ACC112 (cell line): ENCODE results near the gene PLEKHN1.
A peak's percentile ranks its signal among the peaks of the same experiment; 100 is the strongest.
"Not testable (repeated sequence)": the region's sequence is repeated elsewhere in the genome, so short reads cannot be mapped to it uniquely, and the experiment has no call there.

Experiments
- H2AFZ ChIP-seq: fragments of 200-600 bp; sonication (generic); one replicate; pipeline ENCODE4 v1.6.0; 2017; ENCODE audit warnings: antibody characterized with exemption, low read length; ENCODE audit not compliant: unreplicated experiment
- H3K27ac ChIP-seq: fragments of 200-600 bp; sonication (generic); 2 replicates; pipeline ENCODE4 v1.5.1; 2014; ENCODE audit warnings: low read depth, mild to moderate bottlenecking, antibody characterized with exemption, low read length, moderate library complexity
- H3K27me3 ChIP-seq: fragments of 200-600 bp; sonication (generic); 2 replicates; pipeline ENCODE4 v1.6.1; 2014; ENCODE audit warnings: mild to moderate bottlenecking, antibody characterized with exemption, low read length, moderate library complexity, mixed read lengths; ENCODE audit not compliant: insufficient read depth
- H3K36me3 ChIP-seq: fragments of 200-600 bp; sonication (generic); 2 replicates; pipeline ENCODE4 v1.6.1; 2016; ENCODE audit warnings: mild to moderate bottlenecking, antibody characterized with exemption, low read length, moderate library complexity, mixed read lengths; ENCODE audit not compliant: insufficient read depth
- H3K4me1 ChIP-seq: fragments of 200-600 bp; sonication (generic); one replicate; pipeline ENCODE4 v1.6.1; 2016; ENCODE audit warnings: low read length, mixed read lengths; ENCODE audit not compliant: insufficient read depth, unreplicated experiment, control insufficient read depth
- H3K4me3 ChIP-seq: fragments of 200-600 bp; sonication (generic); 2 replicates; pipeline ENCODE4 v1.5.1; 2014; ENCODE audit warnings: mild to moderate bottlenecking, low read depth, low read length
- H3K79me2 ChIP-seq: fragments of 200-600 bp; sonication (generic); one replicate; pipeline ENCODE4 v1.6.0; 2016; ENCODE audit warnings: low read length; ENCODE audit not compliant: control insufficient read depth, unreplicated experiment, insufficient read depth

Gene PLEKHN1

DNA sequence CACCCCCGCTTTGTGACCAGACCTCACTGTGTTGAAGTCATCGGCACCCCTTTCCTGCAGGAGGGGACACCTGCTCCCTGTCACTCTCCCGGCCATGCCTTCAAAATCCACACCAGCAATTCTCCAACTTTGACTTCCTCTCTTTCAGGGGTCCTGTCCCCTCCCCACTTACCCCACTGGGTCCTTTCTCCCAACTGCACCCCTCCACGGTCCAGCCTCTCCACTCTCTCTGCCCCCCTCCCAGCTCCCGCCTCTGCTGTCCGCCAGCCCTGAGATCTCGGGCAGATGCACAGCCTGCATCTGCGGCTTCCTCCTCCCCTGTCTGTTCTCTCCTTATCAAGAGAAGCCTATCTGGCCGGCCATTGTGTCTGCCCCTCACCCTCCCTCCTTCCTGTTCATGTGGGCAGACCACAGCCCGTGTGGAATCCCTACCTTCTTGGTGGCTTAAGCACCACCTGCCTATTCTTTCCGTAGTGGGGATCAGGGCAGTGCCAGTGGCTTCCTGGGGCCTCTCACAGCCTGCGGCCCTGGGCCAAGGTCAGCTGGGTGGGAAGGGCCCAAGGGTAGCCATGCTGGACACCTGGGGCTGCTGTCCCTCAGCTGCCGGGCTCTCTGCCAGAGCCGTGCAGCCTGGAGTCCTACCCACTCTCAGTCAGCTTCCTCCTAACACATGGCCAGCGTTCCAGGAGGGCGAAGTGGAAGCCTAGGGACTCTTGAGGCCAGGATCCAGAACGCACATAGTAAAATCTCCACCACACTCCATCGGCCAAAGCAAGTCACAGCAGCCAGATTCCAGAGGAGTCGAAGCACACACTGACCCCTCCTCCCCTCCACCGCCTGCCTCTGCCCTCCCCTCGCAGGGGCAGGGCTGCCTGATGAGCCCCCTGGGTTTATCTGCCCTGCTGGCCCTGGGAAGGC lies 38.8 kb downstream of the PLEKHN1 start:
- Histone ChIP-seq H3K27me3 (no peaks in the 10 kb centered on the region), H2AFZ (no peak overlapping the region), H3K36me3 (no peaks in the 10 kb centered on the region), H3K79me2 (no peaks in the 10 kb centered on the region), H3K27ac (no peak overlapping the region; the same call in 1 of the 2 replicates), H3K4me1 (peaks cover 13% of the 10 kb centered on the region), H3K4me3 (no peak overlapping the region)

DNA sequence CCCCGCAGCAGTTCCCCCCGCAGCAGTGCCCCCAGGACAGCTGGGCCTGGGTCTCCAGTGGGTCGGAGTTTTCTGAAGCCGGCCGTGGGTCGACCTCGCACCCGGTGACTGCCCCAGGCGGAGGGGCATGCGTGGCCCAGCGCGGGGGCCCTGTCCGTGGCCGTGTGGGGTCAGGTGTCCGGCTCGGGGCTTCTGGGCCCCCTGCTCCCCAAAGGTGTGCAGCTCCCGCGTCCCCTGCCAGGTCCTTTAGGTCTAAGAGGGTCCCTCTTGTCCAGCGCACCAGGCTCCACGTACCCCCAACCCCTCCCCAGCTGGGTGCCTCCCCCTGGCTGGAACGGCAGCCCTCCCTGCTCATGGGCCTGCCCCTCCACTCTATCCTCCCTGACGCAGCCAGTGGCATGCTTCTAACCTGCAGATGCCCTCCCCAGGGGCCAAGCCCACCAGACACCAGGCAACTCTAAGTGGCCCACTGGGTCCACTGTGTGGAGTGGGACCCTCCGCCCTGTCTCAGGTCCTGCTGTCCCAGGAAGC lies 39.6 kb downstream of the PLEKHN1 start:
- Histone ChIP-seq H3K27ac (no peak overlapping the region), H3K36me3 (no peaks in the 10 kb centered on the region), H3K4me1 (peaks cover 13% of the 10 kb centered on the region), H2AFZ (no peak overlapping the region), H3K27me3 (no peaks in the 10 kb centered on the region), H3K4me3 (no peak overlapping the region), H3K79me2 (no peaks in the 10 kb centered on the region)

DNA sequence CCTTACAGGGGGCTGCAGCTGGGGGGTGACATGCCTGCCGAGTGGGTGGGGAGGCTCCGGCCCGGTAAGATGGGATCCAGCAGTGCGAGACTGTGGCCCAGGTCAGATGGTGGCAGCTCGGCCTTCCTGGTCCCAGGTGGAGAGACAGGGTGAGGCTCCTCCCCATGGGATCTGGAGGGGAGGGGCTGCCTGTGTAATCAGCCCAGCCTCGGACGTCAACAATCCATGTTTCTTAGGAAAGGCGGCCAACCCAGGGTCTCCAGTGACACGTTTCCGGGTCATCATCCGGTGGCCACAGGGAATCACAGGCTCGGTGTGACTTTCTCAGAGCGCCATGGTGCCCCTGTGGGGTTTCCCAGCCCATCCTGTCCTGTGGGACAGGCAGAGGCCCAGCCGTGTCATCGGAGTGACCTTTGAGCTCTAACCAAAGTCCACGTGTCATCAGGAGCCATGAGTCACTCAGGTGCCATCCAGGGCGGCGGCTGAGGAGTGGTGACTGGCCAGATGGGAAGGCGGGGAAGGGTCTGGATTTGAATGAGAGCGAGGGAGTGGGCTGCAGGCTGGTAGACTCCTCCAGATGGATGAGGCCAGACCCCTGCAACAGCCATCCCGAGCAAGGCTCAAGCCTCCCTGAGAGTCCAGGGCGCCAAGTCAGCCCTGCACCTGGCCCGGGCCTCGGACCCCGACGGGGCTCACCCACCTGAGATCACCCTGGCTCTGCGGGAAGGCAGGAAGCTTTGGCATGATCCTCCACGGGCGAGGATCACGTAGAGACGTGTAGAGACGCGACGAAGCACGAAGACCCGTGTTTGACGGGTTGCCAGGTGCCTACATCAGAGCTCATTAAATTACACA lies 40.2 kb downstream of the PLEKHN1 start:
- Histone ChIP-seq H2AFZ (no peak overlapping the region), H3K27me3 (no peaks in the 10 kb centered on the region), H3K36me3 (no peaks in the 10 kb centered on the region), H3K27ac (no peak overlapping the region), H3K79me2 (no peaks in the 10 kb centered on the region), H3K4me1 (peaks cover 13% of the 10 kb centered on the region), H3K4me3 (no peak overlapping the region)

DNA sequence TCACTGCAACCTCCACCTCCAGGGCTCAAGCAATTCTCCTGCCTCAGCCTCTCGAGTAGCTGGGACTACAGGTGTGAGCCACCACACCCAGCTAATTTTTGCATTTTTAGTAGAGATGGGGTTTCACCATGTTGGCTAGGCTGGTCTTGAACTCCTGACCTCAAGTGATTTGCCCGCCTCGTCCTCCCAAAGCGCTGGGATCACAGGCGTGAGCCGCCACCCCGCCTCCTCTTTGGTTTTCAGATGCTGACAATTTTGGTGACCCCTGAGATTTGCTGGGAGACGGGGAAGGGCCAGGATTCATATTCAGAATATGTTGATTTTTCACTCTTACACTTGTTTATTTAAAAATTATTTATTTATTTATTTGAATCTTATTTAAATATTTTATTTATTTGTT lies 43.8 kb downstream of the PLEKHN1 start:
- H2AFZ ChIP-seq, H3K27me3 ChIP-seq, H3K27ac ChIP-seq, H3K4me3 ChIP-seq: not testable (repeated sequence)
- Histone ChIP-seq H3K4me1 (peaks cover 17% of the 10 kb centered on the region), H3K36me3 (peaks cover 15% of the 10 kb centered on the region; the same call in 1 of the 2 replicates), H3K79me2 (peaks cover 18% of the 10 kb centered on the region)

DNA sequence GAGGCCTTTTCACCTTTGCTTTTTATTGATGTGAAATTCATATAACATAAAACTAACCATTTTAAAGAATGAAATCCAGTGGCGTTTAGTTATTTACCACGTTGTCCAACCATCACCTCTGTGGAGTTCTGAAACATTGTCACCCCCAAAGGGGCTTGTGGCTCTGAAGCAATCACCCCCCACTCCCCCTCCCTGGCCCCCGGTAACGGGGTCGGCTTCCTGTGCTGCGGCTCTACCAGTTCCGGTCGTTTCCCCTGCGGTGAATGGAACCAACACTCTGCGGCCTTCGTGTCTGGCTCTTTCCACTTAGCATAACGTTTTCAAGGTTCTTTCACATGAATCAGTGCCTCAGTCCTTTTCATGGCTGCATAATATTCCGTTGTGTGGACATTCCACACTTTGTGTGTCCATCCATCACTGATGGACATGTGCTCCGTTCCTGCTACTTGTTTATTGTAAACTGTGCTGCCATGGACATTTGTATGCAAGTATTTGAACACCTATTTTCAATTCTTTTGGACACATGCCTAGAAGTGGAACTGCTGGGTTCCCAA lies 45.2 kb downstream of the PLEKHN1 start:
- Histone ChIP-seq H3K27ac (no peak overlapping the region), H3K4me3 (no peak overlapping the region), H3K27me3 (no peaks in the 10 kb centered on the region), H2AFZ (no peak overlapping the region), H3K36me3 (peaks cover 17% of the 10 kb centered on the region; the same call in 1 of the 2 replicates), H3K4me1 (peaks cover 11% of the 10 kb centered on the region), H3K79me2 (peaks cover 20% of the 10 kb centered on the region)

DNA sequence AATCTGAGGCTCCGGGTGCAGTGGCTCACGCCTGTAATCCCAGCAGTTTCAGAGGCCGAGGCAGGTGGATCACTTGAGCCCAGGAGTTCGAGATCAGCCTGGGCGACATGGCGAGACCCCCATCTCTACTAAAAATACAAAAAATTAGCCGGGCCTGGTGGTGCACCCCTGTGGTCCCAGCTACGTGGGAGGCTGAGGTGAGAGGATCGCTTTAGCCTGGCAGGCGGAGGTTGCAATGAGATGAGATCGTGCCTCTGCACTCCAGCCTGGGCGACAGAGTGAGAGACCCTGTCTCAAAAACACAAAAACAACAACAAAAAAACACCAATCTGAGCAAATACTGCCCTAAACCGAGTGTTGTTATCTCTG lies 46.4 kb downstream of the PLEKHN1 start:
- H3K27me3 ChIP-seq = not testable (repeated sequence)
- peaks cover 11% of the 10 kb centered on the region for H3K4me1 ChIP-seq
- peak overlapping the region; percentile 95 for H3K27ac ChIP-seq
- H3K4me3 ChIP-seq = peak overlapping the region; percentile 96
- H3K79me2 ChIP-seq = peaks cover 20% of the 10 kb centered on the region
- peaks cover 17% of the 10 kb centered on the region; the same call in 1 of the 2 replicates for H3K36me3 ChIP-seq
- peak overlapping the region; percentile 30 for H2AFZ ChIP-seq

DNA sequence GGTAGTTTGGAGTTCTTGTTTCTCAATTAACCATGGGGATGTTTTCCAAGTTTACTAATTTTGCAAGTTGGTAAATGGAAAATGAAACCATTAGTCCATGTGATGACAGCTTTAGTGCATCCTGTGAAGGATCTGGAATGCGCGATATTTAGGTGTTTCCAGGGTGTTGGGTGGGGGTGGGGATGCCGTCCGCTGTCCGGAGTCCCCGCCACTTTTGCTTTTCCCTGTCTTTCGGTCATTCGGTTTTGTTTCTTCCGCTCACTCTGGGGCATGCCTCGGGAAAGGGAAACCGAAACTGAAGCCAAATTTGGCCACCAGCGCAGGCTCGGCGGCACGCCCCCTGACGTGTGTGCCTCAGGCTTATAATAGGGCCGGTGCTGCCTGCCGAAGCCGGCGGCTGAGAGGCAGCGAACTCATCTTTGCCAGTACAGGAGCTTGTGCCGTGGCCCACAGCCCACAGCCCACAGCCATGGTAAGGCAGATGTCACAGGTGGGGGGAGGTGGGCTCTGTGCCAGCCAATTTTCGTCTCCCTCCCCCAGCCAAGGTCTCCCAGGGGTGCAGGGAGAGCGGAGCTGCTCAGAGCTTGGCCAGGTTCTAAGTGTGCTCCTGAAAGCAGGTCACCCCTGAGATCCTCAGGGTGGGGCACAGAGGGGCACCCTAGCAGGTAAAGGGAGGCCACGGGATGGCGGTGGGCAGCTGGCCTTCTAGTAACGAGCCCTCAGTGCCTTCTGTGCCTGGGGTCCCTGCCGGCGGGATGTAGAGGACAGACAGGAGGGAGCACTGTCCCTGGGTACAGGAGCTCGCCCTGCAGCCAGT lies 47.0 kb downstream of the PLEKHN1 start, which contains the start of gene ISG15:
TSS of gene ISG15 (plus strand) at position 393 of the 817 bp plus-strand sequence. CDS start at position 470, 77 bp downstream.
- Histone ChIP-seq H3K4me1 (peaks cover 11% of the 10 kb centered on the region), H3K79me2 (peaks cover 20% of the 10 kb centered on the region), H3K27ac (peak within 1 kb of the TSS; percentile 95), H3K36me3 (peaks cover 17% of the 10 kb centered on the region; the same call in 1 of the 2 replicates), H3K4me3 (peak within 1 kb of the TSS; percentile 96), H2AFZ (peak within 1 kb of the TSS; percentile 30), H3K27me3 (no peaks in the 10 kb centered on the region)

DNA sequence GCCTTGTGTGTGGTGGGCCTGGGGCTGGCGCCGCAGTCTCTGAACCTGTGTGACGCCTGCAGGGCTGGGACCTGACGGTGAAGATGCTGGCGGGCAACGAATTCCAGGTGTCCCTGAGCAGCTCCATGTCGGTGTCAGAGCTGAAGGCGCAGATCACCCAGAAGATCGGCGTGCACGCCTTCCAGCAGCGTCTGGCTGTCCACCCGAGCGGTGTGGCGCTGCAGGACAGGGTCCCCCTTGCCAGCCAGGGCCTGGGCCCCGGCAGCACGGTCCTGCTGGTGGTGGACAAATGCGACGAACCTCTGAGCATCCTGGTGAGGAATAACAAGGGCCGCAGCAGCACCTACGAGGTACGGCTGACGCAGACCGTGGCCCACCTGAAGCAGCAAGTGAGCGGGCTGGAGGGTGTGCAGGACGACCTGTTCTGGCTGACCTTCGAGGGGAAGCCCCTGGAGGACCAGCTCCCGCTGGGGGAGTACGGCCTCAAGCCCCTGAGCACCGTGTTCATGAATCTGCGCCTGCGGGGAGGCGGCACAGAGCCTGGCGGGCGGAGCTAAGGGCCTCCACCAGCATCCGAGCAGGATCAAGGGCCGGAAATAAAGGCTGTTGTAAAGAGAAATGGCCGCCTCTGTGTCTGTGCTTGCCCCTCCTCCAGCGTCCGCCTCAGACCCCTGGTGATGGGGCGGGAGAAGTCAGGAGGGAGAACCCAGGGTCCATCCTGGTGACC lies 47.8 kb downstream of the PLEKHN1 start:
- Histone ChIP-seq H3K36me3 (peaks cover 17% of the 10 kb centered on the region; the same call in 1 of the 2 replicates), H2AFZ (no peak overlapping the region), H3K4me3 (peak overlapping the region; percentile 96), H3K27me3 (no peaks in the 10 kb centered on the region), H3K4me1 (peaks cover 11% of the 10 kb centered on the region), H3K27ac (peak overlapping the region; percentile 95), H3K79me2 (peaks cover 20% of the 10 kb centered on the region)
